Mesothelial cell of epicardium (in vitro differentiated cells): ENCODE results near the gene TMEM132D. TPM values are rescaled to one million over a fixed set of nuclear protein-coding genes. Genes with fewer than 3 reads are reported as not detected.

Experiments
- DNase-seq, 2 experiments: peaks; one replicate each; pipeline ENCODE4 v3.0.0; 2021; ENCODE audit warnings: low spot score in 2 of 2; ENCODE audit not compliant: unreplicated experiment in 2 of 2
- H3K27ac Mint-ChIP-seq: 2 replicates; pipeline ENCODE4 v1.8.0; 2021; ENCODE audit warnings: mixed read lengths
- H3K27me3 Mint-ChIP-seq: 2 replicates; pipeline ENCODE4 v1.8.0; 2021; ENCODE audit warnings: low read depth, mixed read lengths
- H3K36me3 Mint-ChIP-seq: 2 replicates; pipeline ENCODE4 v1.8.0; 2021; ENCODE audit warnings: mixed read lengths
- H3K4me1 Mint-ChIP-seq: 2 replicates; pipeline ENCODE4 v1.8.0; 2021; ENCODE audit warnings: mixed read lengths
- H3K4me3 Mint-ChIP-seq: 2 replicates; pipeline ENCODE4 v1.8.0; 2021; ENCODE audit warnings: mild to moderate bottlenecking, moderate library complexity, mixed read lengths
- H3K9me3 Mint-ChIP-seq: 2 replicates; pipeline ENCODE4 v1.8.0; 2021; ENCODE audit warnings: mixed read lengths
- CTCF ChIP-seq: fragments of 200-600 bp; sonication (generic); IDR thresholded peaks from one replicate; pipeline ENCODE4 v1.5.0; 2021; ENCODE audit warnings: antibody characterized with exemption; ENCODE audit not compliant: unreplicated experiment
- total RNA-seq: library from RNA; stranded (reverse); gene quantifications from 3 replicates; pipeline ENCODE4 v1.2.1, GENCODE V29; 2021

Gene TMEM132D
- total RNA-seq, 1 donor from 2014 or later: 0.07 TPM

DNA sequence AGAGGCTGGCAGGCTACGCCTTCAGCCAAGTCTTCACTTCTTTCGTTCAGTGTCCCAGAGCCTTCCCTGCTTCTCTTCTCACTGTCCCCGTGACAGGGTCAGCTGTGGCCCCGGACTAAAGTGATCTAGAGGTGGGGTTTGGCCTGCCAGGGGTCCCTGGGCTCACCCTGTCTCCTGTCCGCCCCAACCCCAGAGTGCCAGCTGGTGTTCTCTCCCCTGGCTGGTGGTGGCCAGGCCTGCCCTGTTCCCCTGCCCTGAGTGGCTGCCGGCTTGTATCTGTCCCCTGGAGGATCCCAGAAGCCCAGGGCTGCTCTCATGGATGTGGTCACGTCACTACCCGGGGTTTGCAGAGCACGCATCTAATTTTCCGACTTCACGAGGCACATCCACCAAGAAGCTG is 753.1 kb downstream of the TMEM132D start:
- H3K27me3 Mint-ChIP-seq: peaks cover 39% of the 10 kb centered on the region
- H3K36me3 Mint-ChIP-seq: no peaks in the 10 kb centered on the region
- H3K4me1 Mint-ChIP-seq: no peaks in the 10 kb centered on the region
- H3K27ac Mint-ChIP-seq: no peak overlapping the region
- DNase-seq: no peak
- H3K4me3 Mint-ChIP-seq: no peak overlapping the region
- TF ChIP-seq CTCF: no peak
- no peaks in the 10 kb centered on the region for H3K9me3 Mint-ChIP-seq

GRCh38 chr12:129145381-129145780 is 758.4 kb downstream of the TMEM132D start:
- Mint-ChIP-seq H3K27ac (no peak overlapping the region), H3K4me1 (no peaks in the 10 kb centered on the region), H3K9me3 (no peaks in the 10 kb centered on the region), H3K36me3 (no peaks in the 10 kb centered on the region), H3K4me3 (no peak overlapping the region), H3K27me3 (peaks cover 15% of the 10 kb centered on the region)
- no peak for DNase-seq
- no peak for TF ChIP-seq CTCF

GRCh38 chr12:129138776-129139175 is 765.0 kb downstream of the TMEM132D start:
- Mint-ChIP-seq H3K9me3 (peaks cover 4% of the 10 kb centered on the region), H3K4me1 (no peaks in the 10 kb centered on the region), H3K4me3 (no peak overlapping the region), H3K27me3 (no peaks in the 10 kb centered on the region), H3K27ac (no peak overlapping the region), H3K36me3 (no peaks in the 10 kb centered on the region)
- DNase-seq: no peak
- TF ChIP-seq CTCF: no peak

DNA sequence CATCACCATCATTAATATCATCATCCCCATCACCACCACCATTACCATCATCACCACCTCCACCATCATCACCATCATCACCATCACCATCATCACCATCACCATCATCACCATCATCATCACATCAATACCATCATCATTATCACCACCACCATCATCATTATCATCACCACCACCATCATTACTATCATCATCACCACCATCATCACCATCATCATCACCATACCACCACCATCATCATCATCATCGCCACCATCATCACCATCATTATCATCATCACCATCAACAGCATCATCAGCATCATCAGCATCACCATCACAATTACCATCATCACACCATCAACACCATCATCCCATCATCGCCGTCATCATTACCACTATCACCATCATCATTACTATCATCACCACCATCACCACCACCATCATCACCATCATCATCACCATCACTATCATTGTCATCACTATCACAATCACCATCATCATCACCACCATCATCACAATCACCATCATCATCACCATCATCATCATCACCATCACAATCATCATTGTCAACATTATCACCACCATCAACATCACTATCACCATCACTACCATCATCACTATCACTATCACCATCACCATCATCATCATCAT is 767.0 kb downstream of the TMEM132D start:
- Mint-ChIP-seq H3K4me3 (no peak overlapping the region), H3K9me3 (peaks cover 4% of the 10 kb centered on the region), H3K27ac (no peak overlapping the region), H3K27me3 (no peaks in the 10 kb centered on the region), H3K4me1 (no peaks in the 10 kb centered on the region), H3K36me3 (no peaks in the 10 kb centered on the region)
- DNase-seq: no peak
- TF ChIP-seq CTCF: no peak

GRCh38 chr12:129127771-129128170 is 776.1 kb downstream of the TMEM132D start:
- Mint-ChIP-seq H3K36me3 (no peaks in the 10 kb centered on the region), H3K9me3 (peaks cover 14% of the 10 kb centered on the region), H3K4me3 (no peak overlapping the region), H3K4me1 (no peaks in the 10 kb centered on the region), H3K27ac (no peak overlapping the region), H3K27me3 (no peaks in the 10 kb centered on the region)
- no peak for DNase-seq
- TF ChIP-seq CTCF: no peak

DNA sequence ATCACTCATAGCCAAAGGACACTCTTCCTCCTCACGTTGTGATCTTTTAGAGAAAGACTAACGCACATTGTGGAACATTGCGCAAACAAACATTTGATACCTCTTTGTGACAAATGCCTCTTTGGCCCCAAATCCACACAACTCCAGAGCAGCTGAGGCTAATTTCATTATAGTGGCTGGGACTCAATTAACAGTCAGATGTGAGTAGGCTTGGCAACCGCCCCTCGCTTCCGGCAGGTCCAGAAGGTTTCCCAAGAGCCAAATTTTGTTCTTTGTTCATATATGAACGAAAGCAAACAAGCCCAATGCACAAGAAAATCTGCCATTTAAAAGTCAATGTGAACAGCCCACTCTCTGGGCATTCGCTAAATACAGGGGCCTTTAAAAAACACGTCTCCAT is 776.6 kb downstream of the TMEM132D start:
- H3K9me3 Mint-ChIP-seq: peaks cover 14% of the 10 kb centered on the region

More for the DNA sequence above, 776.6 kb downstream of the TMEM132D start:
- no peaks in the 10 kb centered on the region for H3K27me3 Mint-ChIP-seq
- no peak for TF ChIP-seq CTCF
- H3K27ac Mint-ChIP-seq: no peak overlapping the region
- H3K4me1 Mint-ChIP-seq: no peaks in the 10 kb centered on the region
- H3K4me3 Mint-ChIP-seq: no peak overlapping the region
- no peak for DNase-seq
- no peaks in the 10 kb centered on the region for H3K36me3 Mint-ChIP-seq
